Measurements from ENCODE around the gene FMO3. TPM values are rescaled to one million over a fixed set of nuclear protein-coding genes. Genes with fewer than 3 reads are reported as not detected.

The FMO3 gene
- total RNA-seq, 1 experiment from 2014 or later: not detected

DNA sequence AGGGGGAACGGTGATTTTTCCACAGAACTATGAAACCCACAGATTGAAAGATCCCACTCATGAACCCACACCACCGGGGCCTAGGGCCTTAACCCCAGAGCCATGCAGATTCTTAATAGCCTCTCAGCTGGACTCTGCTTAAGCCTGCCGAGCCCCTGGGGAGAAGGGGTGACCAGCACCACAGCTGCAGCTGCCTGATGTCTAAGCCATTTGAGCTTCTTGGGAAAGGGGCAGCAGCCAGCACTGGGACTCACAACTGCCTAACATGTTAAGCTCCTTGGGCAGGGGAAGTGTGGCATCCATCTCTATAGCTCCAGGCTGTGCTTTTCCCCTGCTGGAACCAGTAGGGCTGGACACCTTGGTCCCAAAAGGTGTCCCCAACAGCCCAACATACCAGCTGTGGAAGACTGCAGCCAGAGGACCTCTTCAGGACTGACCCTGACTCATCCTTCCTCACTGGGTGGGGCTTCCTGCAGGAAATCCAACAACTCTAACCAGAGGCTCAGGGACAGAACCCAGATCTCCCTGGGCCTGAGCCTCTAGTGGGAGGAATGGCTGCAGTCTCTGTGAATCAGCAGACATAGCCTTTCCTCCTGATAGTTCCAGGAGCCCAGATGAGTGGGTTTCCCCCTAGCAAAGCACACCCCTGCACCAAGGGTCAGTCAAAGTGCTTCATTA is 34.6 kb upstream of the FMO3 start:
- H3K9me3 ChIP-seq (ENCODE audit: low read depth, low read length, poor library complexity, severe bottlenecking): no peaks in the 10 kb centered on the region
- DNase-seq (ENCODE audit: low spot score): no peak
- CTCF ChIA-PET: no interaction called here
- H3K36me3 ChIP-seq (ENCODE audit: insufficient read depth, low read length, poor library complexity, severe bottlenecking): no peaks in the 10 kb centered on the region
- no peak overlapping the region for H3K4me3 ChIP-seq (ENCODE audit: low read depth, low read length, poor library complexity, severe bottlenecking)
- H3K4me1 ChIP-seq (ENCODE audit: insufficient read depth, low read length, poor library complexity, severe bottlenecking): no peaks in the 10 kb centered on the region
- BruUV-seq (replicated peaks): no TSS peak
- no peaks in the 10 kb centered on the region for H3K27me3 ChIP-seq (replicated peaks; ENCODE audit: insufficient read depth, low read depth, low read length, poor library complexity)
- no peak overlapping the region for H3K27ac ChIP-seq (ENCODE audit: low read depth, low read length, poor library complexity, severe bottlenecking)
- TF ChIP-seq CTCF (conservative IDR thresholded peaks at IDR 0.05; ENCODE audit: low read depth, low read length) (no peak), EZH2 (IDR thresholded peaks at IDR 0.05; ENCODE audit: borderline replicate concordance, low read depth, low read length, poor library complexity, severe bottlenecking) (no peak)
- POLR2A ChIA-PET (ENCODE audit: low non-redundant PET): no interaction called here
- intact Hi-C loops (cut with micrococcal nuclease; ENCODE audit: unreplicated experiment): no loop called here

DNA sequence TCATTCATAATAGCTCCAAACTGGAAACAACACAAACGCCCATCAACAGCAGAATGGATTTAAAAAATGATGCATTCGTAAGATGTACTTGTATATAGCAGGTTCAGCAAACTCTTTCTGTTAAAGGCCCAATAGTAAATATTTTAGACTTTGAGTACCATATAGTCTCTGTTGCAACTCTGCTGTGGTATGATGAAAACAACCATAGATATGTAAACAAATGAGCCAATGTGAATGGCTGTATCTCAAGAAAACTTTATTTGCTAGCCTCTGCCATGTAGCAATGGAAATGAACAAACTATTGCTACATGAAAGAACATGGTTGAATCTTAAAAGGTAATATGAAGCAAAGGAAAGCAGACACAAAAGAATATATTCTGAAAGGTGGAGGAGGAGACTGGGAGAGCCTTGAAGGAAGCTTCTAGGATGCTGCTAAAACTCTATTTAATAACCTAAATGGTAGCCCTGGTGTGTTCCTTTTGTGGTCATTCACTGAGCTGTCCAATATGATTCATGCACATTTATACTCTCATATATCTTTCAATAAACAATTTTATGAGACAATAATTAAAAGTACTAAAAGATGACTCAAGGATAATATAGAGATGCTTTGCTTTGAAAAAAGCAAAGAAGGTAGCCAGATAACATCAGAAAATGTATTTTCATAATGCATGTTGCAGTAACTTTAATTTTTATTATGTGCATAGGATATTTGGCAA is 29.1 kb upstream of the FMO3 start:
- no peak overlapping the region for H3K27ac ChIP-seq (ENCODE audit: low read depth, low read length, poor library complexity, severe bottlenecking)
- DNase-seq (ENCODE audit: low spot score): no peak
- no peaks in the 10 kb centered on the region for H3K9me3 ChIP-seq (ENCODE audit: low read depth, low read length, poor library complexity, severe bottlenecking)
- H3K4me3 ChIP-seq (ENCODE audit: low read depth, low read length, poor library complexity, severe bottlenecking): no peak overlapping the region
- no peaks in the 10 kb centered on the region for H3K36me3 ChIP-seq (ENCODE audit: insufficient read depth, low read length, poor library complexity, severe bottlenecking)
- no peaks in the 10 kb centered on the region for H3K4me1 ChIP-seq (ENCODE audit: insufficient read depth, low read length, poor library complexity, severe bottlenecking)
- TF ChIP-seq EZH2 (IDR thresholded peaks at IDR 0.05; ENCODE audit: borderline replicate concordance, low read depth, low read length, poor library complexity, severe bottlenecking) (no peak), CTCF (conservative IDR thresholded peaks at IDR 0.05; ENCODE audit: low read depth, low read length) (no peak)
- POLR2A ChIA-PET (ENCODE audit: low non-redundant PET): no interaction called here
- intact Hi-C loops (cut with micrococcal nuclease; ENCODE audit: unreplicated experiment): no loop called here
- H3K27me3 ChIP-seq (replicated peaks; ENCODE audit: insufficient read depth, low read depth, low read length, poor library complexity): no peaks in the 10 kb centered on the region
- CTCF ChIA-PET: no interaction called here
- no TSS peak for BruUV-seq (replicated peaks)

DNA sequence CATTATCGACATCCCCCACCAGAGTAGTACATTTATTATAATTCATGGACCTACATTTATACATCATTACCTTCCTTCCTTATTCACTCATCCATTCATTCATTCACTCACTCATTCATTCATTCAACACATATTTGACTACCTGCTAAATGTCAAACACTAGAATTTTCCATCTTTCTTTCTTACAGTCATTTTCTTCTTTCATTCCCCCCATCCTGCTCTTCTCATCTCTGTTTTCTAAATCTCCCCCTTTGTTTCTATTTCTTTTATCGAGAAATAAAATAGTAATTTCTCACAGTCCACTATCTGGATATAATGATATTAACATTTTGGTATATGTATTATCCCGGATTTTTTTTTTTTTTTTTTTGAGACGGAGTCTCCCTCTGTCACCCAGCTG is 27.8 kb upstream of the FMO3 start:
- Histone ChIP-seq H3K27me3 (replicated peaks; ENCODE audit: insufficient read depth, low read depth, low read length, poor library complexity) (no peaks in the 10 kb centered on the region), H3K36me3 (ENCODE audit: insufficient read depth, low read length, poor library complexity, severe bottlenecking) (no peaks in the 10 kb centered on the region), H3K4me3 (ENCODE audit: low read depth, low read length, poor library complexity, severe bottlenecking) (no peak overlapping the region), H3K9me3 (ENCODE audit: low read depth, low read length, poor library complexity, severe bottlenecking) (no peaks in the 10 kb centered on the region), H3K27ac (ENCODE audit: low read depth, low read length, poor library complexity, severe bottlenecking) (no peak overlapping the region), H3K4me1 (ENCODE audit: insufficient read depth, low read length, poor library complexity, severe bottlenecking) (no peaks in the 10 kb centered on the region)
- no peak for TF ChIP-seq CTCF (conservative IDR thresholded peaks at IDR 0.05; ENCODE audit: low read depth, low read length)
- no peak for TF ChIP-seq EZH2 (IDR thresholded peaks at IDR 0.05; ENCODE audit: borderline replicate concordance, low read depth, low read length, poor library complexity, severe bottlenecking)
- POLR2A ChIA-PET (ENCODE audit: low non-redundant PET): no interaction called here
- no peak for DNase-seq (ENCODE audit: low spot score)
- intact Hi-C loops (cut with micrococcal nuclease; ENCODE audit: unreplicated experiment): no loop called here
- CTCF ChIA-PET: no interaction called here
- BruUV-seq (replicated peaks): no TSS peak

All from A673 (cell line).